Neural cell (in vitro differentiated cells): ENCODE data around the gene TOP3A. TPM values are rescaled to one million over a fixed set of nuclear protein-coding genes. Genes with fewer than 3 reads are reported as not detected.

ENCODE experiments used
- H2AFZ ChIP-seq: fragments of 200-600, 300-800 bp; sonication (generic), shearing (Covaris generic); 2 replicates; pipeline ENCODE4 v1.6.0; 2014; ENCODE audit warnings: low read depth, mild to moderate bottlenecking, antibody characterized with exemption, low read length, moderate library complexity
- H3F3A ChIP-seq: fragments of 200-600 bp; shearing (Covaris generic); 2 replicates; pipeline ENCODE4 v1.6.1; 2016; ENCODE audit warnings: mild to moderate bottlenecking, moderate library complexity, mixed read lengths, antibody characterized with exemption, low read length; ENCODE audit not compliant: insufficient read depth, poor library complexity, severe bottlenecking
- H3K27ac ChIP-seq: fragments of 200-600, 300-800 bp; sonication (generic), shearing (Covaris generic); 2 replicates; pipeline ENCODE4 v1.5.1; 2014; ENCODE audit warnings: mild to moderate bottlenecking, low read length, moderate library complexity
- H3K27me3 ChIP-seq: fragments of 300-800, 200-600 bp; sonication (generic), shearing (Covaris generic); 2 replicates; pipeline ENCODE4 v1.6.0; 2014; ENCODE audit warnings: mild to moderate bottlenecking, low read depth, low read length, moderate library complexity; ENCODE audit not compliant: insufficient read depth
- H3K36me3 ChIP-seq: fragments of 300-800, 200-600 bp; sonication (generic), shearing (Covaris generic); 2 replicates; pipeline ENCODE4 v1.5.1; 2014; ENCODE audit warnings: mild to moderate bottlenecking, antibody characterized with exemption, low read length, moderate library complexity; ENCODE audit not compliant: insufficient read depth
- H3K4me2 ChIP-seq: fragments of 300-800, 200-600 bp; sonication (generic), shearing (Covaris generic); 2 replicates; pipeline ENCODE4 v1.6.0; 2014; ENCODE audit warnings: mild to moderate bottlenecking, low read length
- H3K4me3 ChIP-seq: fragments of 300-800, 200-600 bp; sonication (generic), shearing (Covaris generic); 2 replicates; pipeline ENCODE4 v1.5.1; 2014; ENCODE audit warnings: mild to moderate bottlenecking, low read length, moderate library complexity
- H3K79me2 ChIP-seq: fragments of 200-600 bp; shearing (Covaris generic); replicated peaks from 2 replicates; pipeline ENCODE4 v1.6.0; 2014; ENCODE audit warnings: mild to moderate bottlenecking, low read length, moderate library complexity; ENCODE audit not compliant: insufficient read depth
- H3K9ac ChIP-seq: fragments of 300-800, 200-600 bp; sonication (generic), shearing (Covaris generic); 2 replicates; pipeline ENCODE4 v1.6.1; 2016; ENCODE audit warnings: mild to moderate bottlenecking, low read length, mixed read lengths
- H3K9me2 ChIP-seq: fragments of 200-600 bp; shearing (Covaris generic); 2 replicates; pipeline ENCODE4 v1.6.1; 2016; ENCODE audit warnings: mild to moderate bottlenecking, low read length, mixed read lengths; ENCODE audit not compliant: insufficient read depth
- H3K9me3 ChIP-seq: fragments of 200-600, 300-800 bp; sonication (generic), shearing (Covaris generic); 2 replicates; pipeline ENCODE4 v1.6.1; 2016; ENCODE audit warnings: mild to moderate bottlenecking, mixed run types, low read length, moderate library complexity, mixed read lengths
- H4K20me1 ChIP-seq: fragments of 200-600 bp; shearing (Covaris generic); 2 replicates; pipeline ENCODE4 v1.6.1; 2016; ENCODE audit warnings: mild to moderate bottlenecking, mixed run types; ENCODE audit not compliant: insufficient read depth
- EP300 ChIP-seq: fragments of 450-650 bp; conservative IDR thresholded peaks from 2 replicates; pipeline ENCODE4 v1.6.1; 2014; ENCODE audit warnings: antibody characterized with exemption, mild to moderate bottlenecking, moderate library complexity; ENCODE audit not compliant: poor library complexity, severe bottlenecking
- EZH2 ChIP-seq: fragments of 200-600, 300-800 bp; shearing (Covaris generic), sonication (generic); IDR thresholded peaks from 2 replicates; pipeline ENCODE4 v1.6.1; 2014; ENCODE audit warnings: antibody characterized with exemption, low read length, borderline replicate concordance, mild to moderate bottlenecking; ENCODE audit not compliant: insufficient read depth, poor library complexity, severe bottlenecking
- MXI1 ChIP-seq: fragments of 450-650 bp; conservative IDR thresholded peaks from 2 replicates; pipeline ENCODE4 v1.6.1; 2014; ENCODE audit warnings: antibody characterized with exemption, mild to moderate bottlenecking; ENCODE audit not compliant: poor library complexity, severe bottlenecking
- POLR2AphosphoS5 ChIP-seq: IDR thresholded peaks from 2 replicates; pipeline ENCODE4 v1.6.1; 2012
- RAD21 ChIP-seq: fragments of 450-650 bp; conservative IDR thresholded peaks from 2 replicates; pipeline ENCODE4 v1.6.1; 2014; ENCODE audit warnings: antibody characterized with exemption, mild to moderate bottlenecking, moderate library complexity
- SMC3 ChIP-seq: fragments of 450-650 bp; conservative IDR thresholded peaks from 2 replicates; pipeline ENCODE4 v1.6.1; 2014; ENCODE audit warnings: antibody characterized with exemption, mild to moderate bottlenecking, moderate library complexity; ENCODE audit not compliant: poor library complexity
- TAF1 ChIP-seq: IDR thresholded peaks from 2 replicates; pipeline ENCODE4 v1.6.1; 2012; ENCODE audit warnings: low read depth
- polyA plus RNA-seq: library from polyadenylated mRNA; depleted of rRNA; stranded (reverse); fragments of >200 nt; gene quantifications from 2 replicates; pipeline ENCODE4 v1.2.3, GENCODE V29; 2014
- TF ChIP-seq, protein P1 (sequence below): fragments of 450-650 bp; IDR thresholded peaks from 2 replicates; pipeline ENCODE4 v1.5.1; 2014; ENCODE audit warnings: antibody characterized with exemption, mild to moderate bottlenecking, moderate library complexity; ENCODE audit not compliant: poor library complexity, severe bottlenecking
- TF ChIP-seq, protein P2 (sequence below): IDR thresholded peaks from 2 replicates; pipeline ENCODE4 v1.6.1; 2012; ENCODE audit warnings: borderline replicate concordance

TOP3A gene
- polyA plus RNA-seq, 1 donor from 2014 or later: 31.9 TPM

DNA sequence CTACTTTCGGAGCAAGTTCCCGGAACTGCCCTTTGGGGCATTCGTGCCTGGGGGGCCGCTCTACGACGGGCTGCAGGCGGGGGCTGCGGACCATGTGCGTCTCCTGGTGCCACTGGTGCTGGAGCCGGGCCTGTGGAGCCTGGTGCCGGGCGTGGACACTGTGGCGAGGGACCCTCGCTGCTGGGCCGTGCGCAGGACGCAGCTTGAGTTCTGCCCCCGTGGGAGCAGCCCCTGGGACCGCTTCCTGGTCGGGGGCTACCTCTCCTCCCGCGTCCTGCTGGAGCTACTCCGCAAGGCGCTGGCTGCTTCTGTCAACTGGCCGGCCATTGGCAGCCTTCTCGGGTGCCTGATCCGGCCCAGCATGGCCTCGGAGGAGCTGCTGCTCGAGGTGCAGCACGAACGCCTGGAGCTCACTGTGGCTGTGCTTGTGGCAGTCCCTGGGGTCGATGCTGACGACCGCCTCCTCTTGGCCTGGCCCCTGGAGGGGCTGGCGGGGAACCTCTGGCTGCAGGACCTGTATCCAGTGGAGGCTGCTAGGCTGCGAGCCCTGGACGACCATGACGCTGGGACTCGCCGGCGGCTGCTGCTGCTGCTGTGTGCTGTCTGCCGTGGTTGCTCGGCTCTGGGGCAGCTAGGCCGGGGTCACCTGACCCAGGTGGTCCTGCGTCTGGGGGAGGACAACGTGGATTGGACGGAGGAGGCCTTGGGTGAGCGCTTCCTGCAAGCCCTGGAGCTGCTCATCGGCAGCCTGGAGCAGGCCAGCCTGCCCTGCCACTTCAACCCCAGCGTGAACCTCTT, 50.7 kb downstream of the TOP3A start:
- H3K27ac ChIP-seq: no peak overlapping the region
- no peaks in the 10 kb centered on the region for H3K9me2 ChIP-seq
- no peaks in the 10 kb centered on the region for H4K20me1 ChIP-seq
- no peaks in the 10 kb centered on the region for H3K36me3 ChIP-seq
- H3K27me3 ChIP-seq: no peaks in the 10 kb centered on the region
- no peak overlapping the region for H3K9ac ChIP-seq
- H3K4me2 ChIP-seq: no peak overlapping the region
- H3K4me3 ChIP-seq: no peak overlapping the region
- TF ChIP-seq SMC3 (no peak), EP300 (no peak), MXI1 (no peak), POLR2AphosphoS5 (no peak), EZH2 (no peak), TAF1 (no peak), RAD21 (no peak)
- TF ChIP-seq, protein P1, sequence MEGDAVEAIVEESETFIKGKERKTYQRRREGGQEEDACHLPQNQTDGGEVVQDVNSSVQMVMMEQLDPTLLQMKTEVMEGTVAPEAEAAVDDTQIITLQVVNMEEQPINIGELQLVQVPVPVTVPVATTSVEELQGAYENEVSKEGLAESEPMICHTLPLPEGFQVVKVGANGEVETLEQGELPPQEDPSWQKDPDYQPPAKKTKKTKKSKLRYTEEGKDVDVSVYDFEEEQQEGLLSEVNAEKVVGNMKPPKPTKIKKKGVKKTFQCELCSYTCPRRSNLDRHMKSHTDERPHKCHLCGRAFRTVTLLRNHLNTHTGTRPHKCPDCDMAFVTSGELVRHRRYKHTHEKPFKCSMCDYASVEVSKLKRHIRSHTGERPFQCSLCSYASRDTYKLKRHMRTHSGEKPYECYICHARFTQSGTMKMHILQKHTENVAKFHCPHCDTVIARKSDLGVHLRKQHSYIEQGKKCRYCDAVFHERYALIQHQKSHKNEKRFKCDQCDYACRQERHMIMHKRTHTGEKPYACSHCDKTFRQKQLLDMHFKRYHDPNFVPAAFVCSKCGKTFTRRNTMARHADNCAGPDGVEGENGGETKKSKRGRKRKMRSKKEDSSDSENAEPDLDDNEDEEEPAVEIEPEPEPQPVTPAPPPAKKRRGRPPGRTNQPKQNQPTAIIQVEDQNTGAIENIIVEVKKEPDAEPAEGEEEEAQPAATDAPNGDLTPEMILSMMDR: no peak
- TF ChIP-seq, protein P2, sequence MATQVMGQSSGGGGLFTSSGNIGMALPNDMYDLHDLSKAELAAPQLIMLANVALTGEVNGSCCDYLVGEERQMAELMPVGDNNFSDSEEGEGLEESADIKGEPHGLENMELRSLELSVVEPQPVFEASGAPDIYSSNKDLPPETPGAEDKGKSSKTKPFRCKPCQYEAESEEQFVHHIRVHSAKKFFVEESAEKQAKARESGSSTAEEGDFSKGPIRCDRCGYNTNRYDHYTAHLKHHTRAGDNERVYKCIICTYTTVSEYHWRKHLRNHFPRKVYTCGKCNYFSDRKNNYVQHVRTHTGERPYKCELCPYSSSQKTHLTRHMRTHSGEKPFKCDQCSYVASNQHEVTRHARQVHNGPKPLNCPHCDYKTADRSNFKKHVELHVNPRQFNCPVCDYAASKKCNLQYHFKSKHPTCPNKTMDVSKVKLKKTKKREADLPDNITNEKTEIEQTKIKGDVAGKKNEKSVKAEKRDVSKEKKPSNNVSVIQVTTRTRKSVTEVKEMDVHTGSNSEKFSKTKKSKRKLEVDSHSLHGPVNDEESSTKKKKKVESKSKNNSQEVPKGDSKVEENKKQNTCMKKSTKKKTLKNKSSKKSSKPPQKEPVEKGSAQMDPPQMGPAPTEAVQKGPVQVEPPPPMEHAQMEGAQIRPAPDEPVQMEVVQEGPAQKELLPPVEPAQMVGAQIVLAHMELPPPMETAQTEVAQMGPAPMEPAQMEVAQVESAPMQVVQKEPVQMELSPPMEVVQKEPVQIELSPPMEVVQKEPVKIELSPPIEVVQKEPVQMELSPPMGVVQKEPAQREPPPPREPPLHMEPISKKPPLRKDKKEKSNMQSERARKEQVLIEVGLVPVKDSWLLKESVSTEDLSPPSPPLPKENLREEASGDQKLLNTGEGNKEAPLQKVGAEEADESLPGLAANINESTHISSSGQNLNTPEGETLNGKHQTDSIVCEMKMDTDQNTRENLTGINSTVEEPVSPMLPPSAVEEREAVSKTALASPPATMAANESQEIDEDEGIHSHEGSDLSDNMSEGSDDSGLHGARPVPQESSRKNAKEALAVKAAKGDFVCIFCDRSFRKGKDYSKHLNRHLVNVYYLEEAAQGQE: no peak
- peaks cover 15% of the 10 kb centered on the region for H3K79me2 ChIP-seq
- no peaks in the 10 kb centered on the region for H3F3A ChIP-seq
- H3K9me3 ChIP-seq: no peaks in the 10 kb centered on the region
- H2AFZ ChIP-seq: no peak overlapping the region

DNA sequence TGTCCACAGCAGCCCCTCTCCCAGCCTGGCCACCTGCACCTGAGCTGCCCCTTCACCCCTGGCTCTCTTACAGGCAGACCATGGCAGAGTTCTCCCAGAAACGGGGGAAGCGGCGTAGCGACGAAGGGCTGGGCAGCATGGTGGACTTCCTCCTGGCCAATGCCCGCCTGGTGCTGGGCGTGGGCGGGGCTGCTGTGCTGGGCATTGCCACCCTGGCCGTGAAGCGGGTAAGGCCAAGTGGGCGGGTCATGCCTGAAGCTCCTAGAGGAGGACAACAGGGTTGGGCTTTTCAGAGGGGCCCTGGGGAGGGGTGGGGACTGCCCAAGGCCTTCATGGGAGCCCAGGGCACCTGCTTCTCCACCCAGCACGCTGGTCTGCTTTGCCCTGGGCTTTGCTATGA, 52.2 kb downstream of the TOP3A start:
- Histone ChIP-seq H2AFZ (no peak overlapping the region), H3K9me2 (no peaks in the 10 kb centered on the region), H3K4me2 (no peak overlapping the region), H3K4me3 (no peak overlapping the region), H3K9me3 (no peaks in the 10 kb centered on the region), H3K79me2 (peaks cover 23% of the 10 kb centered on the region), H4K20me1 (no peaks in the 10 kb centered on the region), H3K27ac (no peak overlapping the region), H3K27me3 (no peaks in the 10 kb centered on the region), H3K36me3 (no peaks in the 10 kb centered on the region), H3K9ac (no peak overlapping the region), H3F3A (no peaks in the 10 kb centered on the region)
- TF ChIP-seq, protein P1: no peak
- TF ChIP-seq POLR2AphosphoS5 (no peak), SMC3 (no peak)
